T follicular helper cell (primary cell): ENCODE measurements around the gene TPP1.

ENCODE experiments used
- DNase-seq: peaks from one replicate; pipeline ENCODE4 v3.0.0-alpha.2; 2020; ENCODE audit warnings: low read depth

TPP1 gene

DNA sequence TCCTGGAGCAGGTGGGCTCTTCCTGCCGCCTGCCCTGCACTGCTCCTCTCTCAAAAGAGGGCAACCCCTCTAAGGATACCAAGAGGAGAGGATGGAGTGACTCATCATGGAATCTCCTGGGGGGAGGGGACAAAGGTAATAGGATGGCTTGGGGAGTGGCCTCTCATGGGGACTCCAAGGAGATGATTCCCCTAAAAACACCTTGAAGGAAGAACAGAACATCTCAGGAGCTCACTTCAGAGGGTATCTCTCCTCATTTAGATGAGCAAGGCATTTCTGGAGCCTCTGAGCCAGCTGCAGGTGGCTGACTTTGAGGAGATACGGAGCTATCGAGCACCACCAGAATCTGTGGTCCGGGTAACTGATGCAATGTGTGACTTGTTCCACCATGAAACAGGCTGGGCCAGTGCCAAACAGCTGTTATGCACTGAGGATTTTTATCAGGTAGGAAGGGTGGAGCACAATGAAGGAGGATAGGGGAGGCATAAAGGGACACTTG is 56.1 kb downstream of the TPP1 start:
- no peak for DNase-seq
